ENCODE measurements around the gene TYROBP. TPM values are rescaled to one million over a fixed set of nuclear protein-coding genes. Genes with fewer than 3 reads are reported as not detected.

The TYROBP gene
- total and polyA plus RNA-seq, 2 donors (not counting 1 experiment from before 2014, with no cell fraction given), result not detected

- H3K79me2 ChIP-seq (ENCODE audit: control insufficient read depth, insufficient read depth, low read length), result no peaks in the 10 kb centered on the region
- H3K36me3 ChIP-seq (ENCODE audit: control insufficient read depth, insufficient read depth, low read length), result no peaks in the 10 kb centered on the region
- no peaks in the 10 kb centered on the region for H4K20me1 ChIP-seq (ENCODE audit: control insufficient read depth, extremely low read depth, insufficient read depth, low read length)
- no peak overlapping the region for H2AFZ ChIP-seq (ENCODE audit: low read length)
- no peak for DNase-seq (ENCODE audit: low read depth in 2 of 2)
- H3K27me3 ChIP-seq (ENCODE audit: control insufficient read depth, insufficient read depth, low read length), result peaks cover 44% of the 10 kb centered on the region
- H3K4me3 ChIP-seq (replicated peaks in 1 of 4; ENCODE audit: control extremely low read depth in 1 of 4, insufficient read depth in 1 of 4, low read depth in 3 of 4, low read length in 4 of 4), result no peak overlapping the region
- H3K9ac ChIP-seq (ENCODE audit: insufficient read depth, low read length), result no peak overlapping the region
- H3K27ac ChIP-seq (ENCODE audit: insufficient read depth, low read length), result no peak overlapping the region
- no peaks in the 10 kb centered on the region for H3K9me3 ChIP-seq (ENCODE audit: control insufficient read depth, insufficient read depth, low read depth, low read length)
- no peak overlapping the region for H3K4me2 ChIP-seq (ENCODE audit: extremely low read depth, insufficient read depth, low read length)
- no peaks in the 10 kb centered on the region for H3K4me1 ChIP-seq (ENCODE audit: control insufficient read depth, extremely low read depth, insufficient read depth, low read length)
- TF ChIP-seq EZH2 (IDR thresholded peaks at IDR 0.05; ENCODE audit: low read length, missing control alignments), result peak; percentile 75
- TF ChIP-seq, protein P1, sequence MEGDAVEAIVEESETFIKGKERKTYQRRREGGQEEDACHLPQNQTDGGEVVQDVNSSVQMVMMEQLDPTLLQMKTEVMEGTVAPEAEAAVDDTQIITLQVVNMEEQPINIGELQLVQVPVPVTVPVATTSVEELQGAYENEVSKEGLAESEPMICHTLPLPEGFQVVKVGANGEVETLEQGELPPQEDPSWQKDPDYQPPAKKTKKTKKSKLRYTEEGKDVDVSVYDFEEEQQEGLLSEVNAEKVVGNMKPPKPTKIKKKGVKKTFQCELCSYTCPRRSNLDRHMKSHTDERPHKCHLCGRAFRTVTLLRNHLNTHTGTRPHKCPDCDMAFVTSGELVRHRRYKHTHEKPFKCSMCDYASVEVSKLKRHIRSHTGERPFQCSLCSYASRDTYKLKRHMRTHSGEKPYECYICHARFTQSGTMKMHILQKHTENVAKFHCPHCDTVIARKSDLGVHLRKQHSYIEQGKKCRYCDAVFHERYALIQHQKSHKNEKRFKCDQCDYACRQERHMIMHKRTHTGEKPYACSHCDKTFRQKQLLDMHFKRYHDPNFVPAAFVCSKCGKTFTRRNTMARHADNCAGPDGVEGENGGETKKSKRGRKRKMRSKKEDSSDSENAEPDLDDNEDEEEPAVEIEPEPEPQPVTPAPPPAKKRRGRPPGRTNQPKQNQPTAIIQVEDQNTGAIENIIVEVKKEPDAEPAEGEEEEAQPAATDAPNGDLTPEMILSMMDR (conservative IDR thresholded peaks at IDR 0.05 in 1 of 2, IDR thresholded peaks at IDR 0.05 in 1 of 2; ENCODE audit: low read depth in 1 of 2, low read length in 2 of 2), result no peak
Observed at GRCh38 chr19:35860818-35861639, 47.1 kb downstream of the TYROBP start.

- Histone ChIP-seq H3K4me1 (ENCODE audit: control insufficient read depth, extremely low read depth, insufficient read depth, low read length) (no peaks in the 10 kb centered on the region), H3K36me3 (ENCODE audit: control insufficient read depth, insufficient read depth, low read length) (no peaks in the 10 kb centered on the region), H3K27ac (ENCODE audit: insufficient read depth, low read length) (no peak overlapping the region), H3K79me2 (ENCODE audit: control insufficient read depth, insufficient read depth, low read length) (no peaks in the 10 kb centered on the region), H3K4me2 (ENCODE audit: extremely low read depth, insufficient read depth, low read length) (no peak overlapping the region), H3K27me3 (ENCODE audit: control insufficient read depth, insufficient read depth, low read length) (peaks cover 49% of the 10 kb centered on the region), H2AFZ (ENCODE audit: low read length) (no peak overlapping the region), H4K20me1 (ENCODE audit: control insufficient read depth, extremely low read depth, insufficient read depth, low read length) (no peaks in the 10 kb centered on the region), H3K9ac (ENCODE audit: insufficient read depth, low read length) (no peak overlapping the region), H3K9me3 (ENCODE audit: control insufficient read depth, insufficient read depth, low read depth, low read length) (no peaks in the 10 kb centered on the region), H3K4me3 (replicated peaks in 1 of 4; ENCODE audit: control extremely low read depth in 1 of 4, insufficient read depth in 1 of 4, low read depth in 3 of 4, low read length in 4 of 4) (no peak overlapping the region)
- TF ChIP-seq, protein P1 (conservative IDR thresholded peaks at IDR 0.05 in 1 of 2, IDR thresholded peaks at IDR 0.05 in 1 of 2; ENCODE audit: low read depth in 1 of 2, low read length in 2 of 2), result no peak
- TF ChIP-seq EZH2 (IDR thresholded peaks at IDR 0.05; ENCODE audit: low read length, missing control alignments), result no peak
- DNase-seq (ENCODE audit: low read depth in 2 of 2), result no peak
Observed at GRCh38 chr19:35860436-35860817, 47.7 kb downstream of the TYROBP start.

DNA sequence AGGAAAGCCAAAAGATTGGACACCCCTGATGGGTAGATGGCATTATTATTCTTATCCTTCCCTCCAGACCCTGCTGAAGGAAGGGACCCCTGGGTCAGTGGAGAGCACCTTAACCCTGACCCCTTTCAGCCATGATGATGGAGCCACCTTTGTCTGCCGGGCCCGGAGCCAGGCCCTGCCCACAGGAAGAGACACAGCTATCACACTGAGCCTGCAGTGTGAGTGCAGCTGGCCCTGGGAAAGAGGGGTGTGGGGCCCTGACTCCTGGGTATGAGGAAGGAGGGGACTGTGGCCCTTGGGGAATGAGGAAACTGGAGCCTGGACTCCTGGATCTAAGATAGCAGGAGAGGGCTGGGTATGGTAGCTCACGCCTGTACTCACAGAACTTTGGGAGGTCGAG, 48.7 kb downstream of the TYROBP start:
- no peak overlapping the region for H3K9ac ChIP-seq (ENCODE audit: insufficient read depth, low read length)
- no peaks in the 10 kb centered on the region for H3K9me3 ChIP-seq (ENCODE audit: control insufficient read depth, insufficient read depth, low read depth, low read length)
- H2AFZ ChIP-seq (ENCODE audit: low read length), result no peak overlapping the region
- no peak overlapping the region for H3K4me2 ChIP-seq (ENCODE audit: extremely low read depth, insufficient read depth, low read length)
- H3K4me1 ChIP-seq (ENCODE audit: control insufficient read depth, extremely low read depth, insufficient read depth, low read length), result no peaks in the 10 kb centered on the region
- no peak overlapping the region for H3K27ac ChIP-seq (ENCODE audit: insufficient read depth, low read length)
- no peak overlapping the region for H3K4me3 ChIP-seq (replicated peaks in 1 of 4; ENCODE audit: control extremely low read depth in 1 of 4, insufficient read depth in 1 of 4, low read depth in 3 of 4, low read length in 4 of 4)
- H3K36me3 ChIP-seq (ENCODE audit: control insufficient read depth, insufficient read depth, low read length), result no peaks in the 10 kb centered on the region
- H4K20me1 ChIP-seq (ENCODE audit: control insufficient read depth, extremely low read depth, insufficient read depth, low read length), result no peaks in the 10 kb centered on the region
- no peak for DNase-seq (ENCODE audit: low read depth in 2 of 2)
- peaks cover 58% of the 10 kb centered on the region for H3K27me3 ChIP-seq (ENCODE audit: control insufficient read depth, insufficient read depth, low read length)
- H3K79me2 ChIP-seq (ENCODE audit: control insufficient read depth, insufficient read depth, low read length), result no peaks in the 10 kb centered on the region
- no peak for TF ChIP-seq EZH2 (IDR thresholded peaks at IDR 0.05; ENCODE audit: low read length, missing control alignments)
- TF ChIP-seq, protein P1 (conservative IDR thresholded peaks at IDR 0.05 in 1 of 2, IDR thresholded peaks at IDR 0.05 in 1 of 2; ENCODE audit: low read depth in 1 of 2, low read length in 2 of 2), result no peak
